GM11168 (cell line): ENCODE data around the gene LMBR1.
"Not testable (repeated sequence)": the region's sequence is repeated elsewhere in the genome, so short reads cannot be mapped to it uniquely, and the experiment has no call there.

Experiments
- in situ Hi-C: fragments of 300-500 bp; cut with MboI; formaldehyde crosslinking; loops from one replicate; pipeline ENCODE4 v1.12.0; 2022; ENCODE audit warnings: low sequenced_read_pairs; ENCODE audit not compliant: unreplicated experiment

Gene LMBR1

DNA sequence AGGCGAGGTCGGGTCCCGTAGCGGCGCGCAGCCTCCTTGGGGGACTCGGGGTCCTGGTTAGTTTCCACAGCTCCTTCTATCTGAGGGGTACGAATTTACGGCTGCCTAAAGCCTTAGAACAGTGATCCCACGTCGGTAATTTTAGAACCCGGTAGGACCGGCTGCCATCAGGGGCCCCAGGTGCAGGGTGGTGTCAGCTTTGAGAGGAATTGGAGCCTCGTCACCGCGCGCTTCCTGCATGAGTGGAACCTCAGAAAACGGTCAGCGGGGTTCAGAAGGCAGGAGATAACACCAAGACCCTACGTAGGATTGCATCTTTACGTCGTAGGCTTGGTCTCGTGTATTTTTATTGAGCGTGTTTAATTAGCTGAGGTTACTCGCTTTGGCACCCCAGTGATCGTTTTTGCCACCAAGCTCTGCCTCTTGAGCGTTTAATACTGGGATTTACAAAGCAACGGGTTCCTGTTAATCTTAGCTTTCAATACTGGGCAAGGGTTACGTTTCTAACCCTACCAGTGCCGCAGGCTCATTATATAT, 252.0 kb downstream of the LMBR1 start:
- in situ Hi-C loops: no loop called here

DNA sequence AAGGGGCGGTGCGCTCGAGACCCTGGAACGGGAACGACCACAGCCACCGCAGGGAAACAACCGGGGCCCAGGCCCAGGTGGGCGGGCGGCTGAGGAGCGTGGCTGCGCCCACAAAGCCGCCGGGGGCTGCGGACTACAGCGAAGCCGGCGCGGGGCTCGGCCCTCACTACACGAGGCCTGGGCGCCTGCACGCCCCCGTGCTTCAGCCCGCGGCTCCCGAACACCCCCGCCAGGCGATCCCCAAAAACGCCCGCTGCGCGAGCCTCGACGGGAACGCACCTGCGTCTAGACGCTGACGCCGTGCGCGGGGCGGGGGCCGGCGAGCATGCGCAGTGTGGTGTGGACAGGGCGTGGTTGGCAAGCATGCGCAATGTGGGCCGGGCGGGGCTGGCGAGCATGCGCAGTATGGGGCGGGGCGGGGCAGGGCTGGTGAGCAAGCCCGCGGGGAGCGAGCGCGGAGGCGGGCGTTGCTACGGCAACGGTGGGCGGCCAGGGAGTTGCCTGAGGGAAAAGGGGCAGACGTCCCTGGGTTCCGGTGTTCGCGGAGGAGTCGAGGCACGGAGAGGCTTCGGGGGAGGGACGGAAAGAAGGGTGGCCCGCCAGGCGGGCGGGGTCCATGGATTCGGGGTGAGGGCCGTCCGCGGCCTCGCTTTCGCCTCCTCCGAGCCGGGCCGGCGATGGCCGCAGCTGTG, 252.6 kb downstream of the LMBR1 start, which contains the start of gene RNF32:
Gene RNF32 (plus strand): TSS at position 518 of the 692 bp plus-strand sequence. CDS start 3,104 bp downstream, outside the sequence.
- in situ Hi-C loops: no loop called here

DNA sequence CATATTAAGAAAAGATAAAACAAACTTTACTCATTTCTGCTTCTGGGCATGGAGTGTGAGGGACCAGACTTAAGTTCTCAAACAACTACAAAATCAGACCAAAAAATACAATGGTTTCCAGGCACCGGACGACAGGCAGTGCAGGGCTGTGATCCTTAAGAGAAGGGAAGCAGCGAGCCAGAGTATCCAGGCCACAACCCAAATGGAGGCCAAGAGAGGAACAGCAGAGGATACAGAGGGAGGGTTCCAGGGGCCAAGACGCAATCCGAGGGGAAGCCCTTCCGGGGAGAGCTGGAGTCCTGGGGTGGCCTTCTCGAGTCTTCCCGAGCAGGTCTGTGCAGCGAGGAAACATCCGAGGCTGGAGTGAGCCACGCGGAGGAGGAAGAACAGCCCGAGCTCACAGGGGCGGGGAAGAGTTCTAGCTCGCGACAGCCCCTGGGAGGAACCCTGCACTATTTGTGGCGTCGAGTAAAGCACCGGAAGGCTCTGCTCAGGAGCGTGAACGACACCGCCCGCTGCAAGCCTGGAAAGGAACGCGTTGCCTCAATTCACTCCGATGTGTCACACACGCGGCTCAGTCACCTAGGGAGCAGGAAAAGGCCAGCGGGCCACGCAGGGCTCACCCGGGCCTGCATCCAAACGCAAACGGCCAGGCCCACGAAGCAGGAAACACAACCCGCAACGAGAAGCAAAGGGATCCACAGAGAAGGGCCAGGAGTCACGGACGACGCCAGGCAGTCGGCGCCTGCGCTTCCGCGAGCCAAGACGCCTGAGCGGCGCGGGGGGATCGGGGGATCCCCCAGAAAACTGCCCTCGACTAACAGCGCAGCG, 253.3 kb downstream of the LMBR1 start:
- in situ Hi-C loops: no loop called here

DNA sequence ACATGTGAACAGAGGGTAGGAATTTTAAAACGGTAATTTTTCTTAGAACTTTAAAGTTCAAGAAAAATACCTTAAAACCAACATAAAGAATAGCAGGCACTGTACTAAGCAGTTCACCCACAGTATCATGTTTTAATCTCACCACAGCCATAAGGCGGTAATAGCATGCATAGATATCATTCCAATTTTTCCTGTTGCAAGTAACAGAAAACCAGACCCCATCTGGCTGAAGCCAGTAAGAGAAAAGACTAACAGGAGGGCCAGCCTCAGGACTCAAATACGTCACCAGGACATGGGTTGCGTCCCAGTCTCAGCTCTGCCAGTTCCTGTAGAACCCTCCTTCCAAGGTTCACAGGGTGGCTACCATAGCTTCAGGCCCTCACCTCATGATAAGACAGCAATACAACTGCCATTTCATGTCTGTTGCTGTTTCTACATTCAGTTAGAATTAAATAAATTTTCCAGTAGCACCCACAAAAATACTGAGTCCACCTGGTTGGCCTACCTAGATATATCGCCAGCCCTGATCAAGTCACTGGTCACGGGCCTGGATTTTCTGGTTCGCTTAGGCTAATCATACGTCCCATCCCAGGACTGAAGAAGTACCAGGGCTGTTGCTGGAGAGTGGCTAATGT, 254.4 kb downstream of the LMBR1 start:
- in situ Hi-C loops: no loop called here

DNA sequence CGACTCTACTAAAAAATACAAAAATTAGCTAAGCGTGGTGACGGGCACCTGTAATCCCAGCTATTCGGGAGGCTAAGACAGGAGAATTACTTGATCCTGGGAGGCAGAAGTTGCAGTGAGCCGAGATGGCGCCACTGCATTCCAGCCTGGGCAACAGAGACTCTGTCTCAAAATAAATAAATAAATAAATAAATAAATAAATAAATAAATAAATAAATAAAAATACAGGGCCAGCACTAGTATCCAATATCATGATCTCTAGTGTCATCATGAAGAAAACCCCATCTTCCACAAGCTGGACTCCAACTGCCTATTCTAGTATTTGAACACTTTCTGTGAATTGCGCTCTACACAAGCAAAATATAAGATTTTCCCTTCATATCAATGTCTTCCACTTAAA, 255.9 kb downstream of the LMBR1 start:
- in situ Hi-C loops: not testable (repeated sequence)

DNA sequence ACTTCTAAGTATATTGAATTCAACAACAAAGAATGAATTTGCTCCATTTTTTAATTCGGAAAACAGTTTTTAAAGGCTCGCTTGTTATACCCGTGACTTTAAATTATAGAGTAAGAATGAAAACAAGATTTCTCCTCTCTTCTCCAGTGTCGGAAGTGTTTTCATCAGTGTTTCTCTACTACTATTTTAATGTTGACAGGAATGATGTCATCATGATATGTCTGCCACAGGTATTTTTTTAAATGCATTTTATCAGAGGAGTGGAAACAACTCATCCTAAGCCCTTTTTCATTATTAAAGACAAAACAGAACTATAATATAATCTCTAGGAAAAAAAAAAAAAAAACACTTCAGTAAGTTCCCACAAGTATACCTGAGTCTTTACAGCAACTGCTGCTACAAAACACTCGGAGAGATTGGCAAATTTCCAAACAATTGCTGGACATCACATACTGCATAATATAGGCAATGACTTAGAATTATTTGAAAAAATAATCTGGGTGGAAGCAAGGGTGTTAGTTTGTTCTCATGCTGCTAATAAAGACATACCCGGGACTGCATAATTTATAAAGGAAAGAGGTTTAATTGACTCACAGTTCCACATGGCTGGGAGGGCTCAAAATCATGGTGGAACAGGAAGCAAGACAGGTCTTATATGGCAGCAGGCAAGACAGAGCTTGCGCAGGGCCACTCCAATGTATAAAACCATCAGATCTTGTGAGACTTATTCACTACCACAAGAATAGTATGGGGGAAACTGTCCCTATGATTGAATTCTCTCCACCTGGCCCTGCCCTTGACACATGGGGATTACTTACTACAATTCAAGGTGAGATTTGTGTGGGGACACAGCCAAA, 257.2 kb downstream of the LMBR1 start:
- in situ Hi-C loops: no loop called here

DNA sequence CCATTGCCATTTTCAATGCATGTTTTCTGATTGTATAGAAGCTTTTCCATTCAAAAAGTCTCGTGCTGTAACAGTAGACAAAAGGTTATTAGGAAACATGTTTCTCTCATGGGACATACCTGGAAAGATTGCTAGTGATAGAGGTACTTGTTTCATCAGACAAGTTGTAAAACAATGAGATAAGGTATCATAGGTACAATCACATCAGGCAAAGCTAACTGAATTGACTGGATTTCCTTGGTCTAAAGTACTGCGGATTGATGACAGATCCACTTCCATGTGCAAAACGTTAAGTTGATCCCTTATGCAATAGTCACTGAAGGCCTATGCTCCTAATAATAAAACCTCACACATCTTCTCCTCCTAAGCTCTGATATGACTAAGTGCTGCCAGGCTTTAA, 258.9 kb downstream of the LMBR1 start:
- in situ Hi-C loops: no loop called here

DNA sequence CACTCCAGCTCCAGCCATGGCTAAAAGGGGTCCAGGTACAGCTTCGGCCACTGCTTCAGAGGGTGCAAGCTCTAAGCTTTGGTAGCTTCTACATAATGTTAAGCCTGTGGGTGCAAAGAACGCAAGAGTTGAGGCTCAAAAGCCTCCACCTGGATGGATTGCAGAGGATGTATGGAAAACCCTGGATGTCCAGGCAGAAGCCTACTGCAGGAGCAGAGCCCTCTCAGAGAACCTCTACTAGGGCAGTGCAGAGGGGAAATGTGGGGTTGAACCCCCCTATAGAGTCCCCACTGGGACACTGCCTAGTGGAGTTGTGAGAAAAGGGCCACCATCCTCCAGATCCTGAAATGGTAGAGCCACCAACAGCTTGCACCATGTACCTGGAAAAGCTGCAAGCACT, 263.1 kb downstream of the LMBR1 start:
- in situ Hi-C loops: no loop called here

DNA sequence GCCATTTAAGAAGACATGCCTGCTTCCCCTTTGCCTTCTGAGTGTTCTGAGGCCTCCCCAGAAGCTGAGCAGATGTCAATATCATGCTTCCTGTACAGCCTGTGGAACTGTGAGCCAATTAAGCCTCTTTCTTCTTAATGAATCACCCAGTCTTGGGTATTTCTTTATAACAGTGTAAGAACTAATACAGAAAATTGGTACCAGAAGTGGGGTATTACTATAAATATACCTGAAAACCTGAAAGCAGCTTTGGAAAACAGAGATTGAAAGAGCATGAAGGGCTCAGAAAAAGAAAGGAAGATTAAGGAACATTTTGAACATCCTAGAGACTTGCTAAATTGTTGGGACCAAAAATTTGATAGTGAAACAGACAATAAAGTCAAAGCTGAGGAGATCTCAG, 264.4 kb downstream of the LMBR1 start:
- in situ Hi-C loops: no loop called here
